NCI-H446 treated with DMSO at 0.1 percent for 48 hours (cell line): ENCODE results near the gene PBX3.

Experiments used
- DNase-seq: peaks from one replicate; lab custom pipeline; 2025; lab: John Stamatoyannopoulos, UW

The PBX3 gene

DNA sequence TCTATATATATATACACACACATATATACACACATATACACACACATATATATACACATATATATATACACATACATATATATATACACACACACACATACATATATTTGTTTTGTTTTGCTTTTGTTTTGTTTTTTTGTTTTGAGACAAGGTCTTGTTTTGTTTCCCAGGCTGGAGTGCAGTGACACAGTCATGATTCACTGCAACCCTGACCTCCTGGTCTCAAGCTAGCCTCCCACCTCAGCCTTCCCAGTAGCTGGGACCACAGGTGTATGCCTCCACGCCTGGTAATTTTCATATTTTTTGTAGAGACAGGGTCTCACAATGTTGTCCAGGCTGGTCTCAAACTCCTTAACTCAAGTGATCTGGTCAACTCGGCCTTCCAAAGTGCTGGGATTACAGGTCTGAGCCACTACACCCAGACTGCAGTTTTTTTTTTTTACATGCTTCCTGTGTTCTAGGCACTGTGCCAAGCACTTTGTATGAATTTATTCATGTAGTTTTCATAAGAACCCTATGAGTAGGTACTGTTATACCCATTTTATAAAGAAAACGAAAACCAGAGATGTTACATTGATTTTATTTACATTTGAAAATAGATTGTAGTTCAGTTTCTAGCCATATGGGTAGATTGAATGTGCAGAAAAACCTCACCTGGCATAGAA is 120.7 kb downstream of the PBX3 start:
- DNase-seq, result no peak

DNA sequence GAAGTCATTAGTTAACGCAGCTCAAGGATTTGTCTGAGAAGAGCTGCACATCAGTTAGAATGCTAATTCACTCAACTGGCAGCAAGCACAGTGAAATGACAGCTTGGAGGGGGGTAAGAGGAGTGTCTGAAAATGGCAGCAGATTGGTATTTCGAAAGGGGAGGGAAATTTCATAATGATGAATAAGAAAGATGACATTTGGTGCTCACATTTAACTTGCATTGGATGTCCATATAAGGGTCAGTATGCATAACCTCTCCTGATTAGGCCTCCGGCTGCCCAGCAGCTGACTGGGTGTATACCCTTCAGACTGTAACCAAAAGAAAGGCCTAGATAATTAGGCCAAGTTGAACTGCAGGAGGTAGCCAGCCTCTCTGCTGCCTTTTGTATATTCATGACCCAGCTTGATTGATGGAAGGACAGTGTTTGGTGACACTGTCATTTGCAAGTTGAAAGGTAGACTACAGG is 131.0 kb downstream of the PBX3 start:
- DNase-seq, result peak; percentile 30

DNA sequence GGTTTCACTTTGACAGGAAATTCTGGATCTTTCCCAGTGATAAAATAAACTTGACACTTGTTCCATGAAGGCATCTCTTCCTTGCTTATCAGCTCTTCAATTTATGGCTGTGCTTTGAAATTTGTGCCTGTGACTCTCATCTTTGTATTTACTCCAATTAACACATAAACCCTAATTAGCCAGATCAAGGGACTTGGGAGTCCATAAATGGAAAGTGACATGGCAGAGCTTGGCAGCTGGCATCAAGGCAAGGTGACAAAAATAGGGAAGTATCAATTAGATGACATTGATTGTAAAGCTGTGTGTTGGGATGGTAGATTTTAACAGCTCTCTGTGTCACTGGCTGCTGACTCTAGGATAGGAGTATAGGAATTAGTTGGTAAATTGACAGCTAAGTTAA is 133.9 kb downstream of the PBX3 start:
- DNase-seq, result no peak

DNA sequence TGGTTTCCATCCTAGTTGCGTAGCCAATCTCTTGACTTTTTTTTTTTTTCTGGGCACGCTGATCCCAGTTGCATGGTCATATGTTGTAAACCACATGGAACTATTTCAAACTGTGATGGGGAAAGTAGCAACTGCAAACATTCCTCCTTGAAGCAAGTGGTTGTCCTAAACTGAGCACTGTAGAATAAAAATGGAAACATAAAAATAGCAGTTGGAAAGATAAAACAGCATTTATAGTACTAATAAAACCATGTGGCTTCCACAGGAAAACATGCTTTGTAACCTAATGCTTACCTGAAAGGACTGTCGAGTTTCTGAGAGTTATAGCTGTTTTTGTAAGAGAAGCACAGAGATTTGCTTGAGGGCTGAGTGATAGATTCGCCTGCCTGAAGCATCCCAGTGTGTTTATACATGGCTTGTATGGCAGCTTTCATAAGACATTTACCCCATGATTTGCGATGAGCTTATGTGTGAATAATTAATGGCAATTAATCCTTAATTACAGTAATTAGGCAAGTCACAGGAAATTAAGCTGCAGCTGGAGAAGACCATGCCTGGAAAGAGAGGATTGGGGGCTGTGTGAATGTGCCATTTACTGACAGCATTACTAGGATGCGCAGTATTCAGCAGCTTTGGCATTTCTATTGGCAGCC is 136.5 kb downstream of the PBX3 start:
- no peak for DNase-seq

DNA sequence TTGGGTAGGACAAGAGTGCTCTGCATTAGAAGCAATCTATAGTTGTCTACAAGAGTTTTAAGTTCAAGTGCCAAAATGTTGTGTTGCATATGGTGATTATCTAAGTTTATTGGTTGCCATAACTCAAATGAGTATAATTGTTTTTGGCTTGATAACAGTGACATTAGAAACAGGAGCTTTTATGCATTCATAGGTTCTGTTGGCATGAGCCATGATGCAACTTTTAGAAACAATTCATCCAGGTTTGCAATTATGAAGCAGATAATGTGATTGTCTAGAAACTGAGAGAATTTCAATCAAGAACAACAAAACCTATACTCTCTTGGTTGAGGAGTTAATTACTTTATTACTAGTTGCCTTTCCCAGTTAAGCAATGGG is 137.0 kb downstream of the PBX3 start:
- no peak for DNase-seq

DNA sequence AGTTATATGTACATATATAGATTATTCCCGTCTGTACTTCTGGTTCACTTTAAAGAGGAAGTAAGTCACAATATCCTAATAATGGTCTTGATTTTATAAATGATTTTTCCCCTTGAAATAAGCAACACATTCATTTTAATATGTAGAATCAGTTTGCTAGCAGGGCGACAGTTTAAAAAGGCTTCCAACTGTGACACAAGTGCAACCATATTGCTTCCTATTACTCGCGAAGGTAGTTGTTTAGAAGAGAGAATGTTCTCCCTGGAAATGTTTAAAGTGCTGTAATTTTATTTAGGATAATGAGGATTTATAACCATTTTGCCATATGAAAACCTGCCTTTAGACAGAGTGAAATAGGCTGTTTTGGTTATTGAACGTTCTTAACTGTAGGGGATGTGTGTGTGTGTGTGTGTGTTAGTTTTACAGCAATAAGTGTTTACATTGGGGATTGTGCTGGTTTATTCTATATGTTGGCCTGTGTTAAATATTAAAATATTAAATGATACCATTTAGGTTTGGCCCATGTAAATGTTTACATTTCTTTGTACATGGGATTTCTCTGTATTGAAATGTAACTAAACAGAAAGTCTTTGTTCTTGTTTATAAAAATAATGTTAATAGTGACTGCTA is 138.3 kb downstream of the PBX3 start:
- no peak for DNase-seq

DNA sequence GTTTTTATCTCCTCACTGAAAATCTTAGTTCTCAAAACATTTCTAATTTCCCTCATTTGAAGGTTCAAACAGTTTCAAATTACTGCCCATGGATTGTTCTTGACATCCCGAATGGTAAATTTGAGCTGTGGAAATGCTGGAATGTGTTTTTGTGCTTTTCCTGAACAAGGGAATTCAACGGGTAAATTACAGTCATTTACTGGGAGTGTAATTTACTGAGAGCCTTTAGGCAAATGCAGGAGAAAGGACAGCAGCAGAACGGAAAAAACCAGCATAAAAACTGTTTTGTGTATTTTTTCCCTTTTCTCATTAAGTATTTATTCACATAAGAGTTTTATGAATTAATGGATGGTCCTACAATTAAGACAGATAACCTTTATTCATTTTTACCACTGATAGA is 139.2 kb downstream of the PBX3 start:
- no peak for DNase-seq

DNA sequence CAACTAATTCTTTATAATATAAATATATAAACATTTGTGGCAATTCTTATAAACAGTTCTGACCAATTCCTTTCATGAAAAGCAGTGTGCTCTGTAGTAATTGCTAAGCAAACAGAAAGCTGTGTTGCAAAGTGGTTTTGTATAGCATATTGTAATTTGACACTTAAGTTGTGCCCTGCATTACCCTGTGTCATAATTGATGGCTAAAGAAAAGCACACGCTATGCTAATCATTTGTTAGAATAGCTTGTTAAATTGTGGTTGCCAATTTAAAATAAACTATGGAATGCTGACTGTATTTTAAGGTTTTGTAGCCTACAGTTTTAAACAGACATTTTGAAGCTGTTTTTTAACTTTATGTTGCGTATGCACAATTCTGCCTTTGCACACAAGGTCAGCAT is 140.0 kb downstream of the PBX3 start:
- peak; percentile 18 for DNase-seq

DNA sequence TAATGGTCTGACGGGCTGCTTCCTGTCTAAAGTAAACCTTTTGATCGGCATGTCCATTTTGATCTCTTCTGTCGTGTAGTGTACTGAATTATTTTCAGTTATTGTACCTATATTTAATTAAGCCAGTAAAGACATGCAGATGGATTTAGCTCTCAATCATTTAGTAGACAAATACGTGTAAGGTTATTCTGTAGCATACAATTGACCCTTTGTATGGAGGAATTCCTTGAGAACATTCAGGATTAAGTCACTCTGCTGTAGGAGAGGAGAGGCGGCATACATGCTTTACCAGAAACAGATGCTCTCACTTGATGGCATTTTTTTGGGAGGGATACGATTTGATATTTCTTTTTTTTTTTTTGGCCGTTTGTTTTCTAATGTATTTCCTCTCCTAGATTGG is 141.0 kb downstream of the PBX3 start:
- no peak for DNase-seq

DNA sequence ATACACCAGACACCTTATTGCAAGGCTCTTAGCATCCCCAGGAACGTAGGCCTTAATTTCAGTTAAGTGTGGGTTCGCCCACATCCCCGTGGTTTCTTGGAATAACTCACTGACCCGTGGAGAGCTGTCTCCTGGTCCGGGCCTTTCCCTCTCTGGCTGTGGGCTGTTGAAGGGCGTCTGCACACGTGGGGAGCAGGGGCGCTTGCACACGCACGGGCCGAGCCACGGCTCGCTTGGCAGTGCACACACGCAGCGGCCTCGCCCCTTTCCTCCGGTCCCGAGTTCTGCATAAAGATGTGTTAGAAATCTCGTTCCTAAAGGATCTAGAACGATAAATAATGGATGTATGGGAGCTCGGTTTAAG is 141.9 kb downstream of the PBX3 start:
- DNase-seq, result no peak

DNA sequence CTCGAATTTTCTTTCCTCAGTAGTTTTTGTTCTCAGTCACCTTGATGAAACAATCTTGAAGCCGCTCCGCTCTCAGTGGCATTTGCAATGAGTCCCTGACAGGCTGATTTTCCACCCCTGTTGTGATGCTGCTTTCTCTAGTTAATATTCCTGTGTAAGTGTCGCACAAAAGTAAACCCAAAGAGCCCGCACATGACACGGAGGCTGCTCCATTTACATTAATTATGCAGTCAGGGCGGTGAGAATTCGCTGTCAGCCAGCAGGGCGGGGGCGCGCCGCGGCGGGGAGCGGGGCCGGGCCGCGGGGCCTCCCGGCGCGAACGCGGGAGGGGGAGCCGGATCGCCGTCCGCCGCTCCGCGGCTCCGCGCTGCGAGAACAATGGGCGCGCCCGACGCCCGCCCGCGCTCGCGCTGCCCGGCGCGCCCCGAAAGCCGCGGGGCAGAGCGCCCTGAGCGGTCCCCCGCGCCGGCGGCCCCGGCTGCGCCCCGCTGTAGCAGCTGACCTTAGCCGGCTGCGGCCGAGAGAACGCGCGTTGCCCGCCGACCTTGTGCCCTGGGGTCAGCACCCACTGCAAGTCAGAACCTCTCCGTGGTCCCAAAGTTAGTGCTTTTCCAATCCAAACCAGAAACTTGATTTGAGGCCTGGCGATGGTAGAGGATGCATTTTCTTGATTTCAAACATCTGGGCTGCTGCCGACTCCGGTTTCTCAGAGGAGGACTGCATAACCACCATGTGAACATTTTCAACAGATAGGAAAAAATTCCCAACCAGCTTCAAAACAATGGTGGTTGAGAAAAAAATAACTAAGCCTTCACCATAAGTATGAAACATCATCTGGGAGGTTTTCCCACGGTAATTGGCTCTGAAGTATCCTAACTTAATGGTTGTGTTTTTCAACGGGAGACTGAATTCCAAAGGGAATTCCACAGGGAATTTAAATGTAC is 142.6 kb downstream of the PBX3 start:
- no peak for DNase-seq

DNA sequence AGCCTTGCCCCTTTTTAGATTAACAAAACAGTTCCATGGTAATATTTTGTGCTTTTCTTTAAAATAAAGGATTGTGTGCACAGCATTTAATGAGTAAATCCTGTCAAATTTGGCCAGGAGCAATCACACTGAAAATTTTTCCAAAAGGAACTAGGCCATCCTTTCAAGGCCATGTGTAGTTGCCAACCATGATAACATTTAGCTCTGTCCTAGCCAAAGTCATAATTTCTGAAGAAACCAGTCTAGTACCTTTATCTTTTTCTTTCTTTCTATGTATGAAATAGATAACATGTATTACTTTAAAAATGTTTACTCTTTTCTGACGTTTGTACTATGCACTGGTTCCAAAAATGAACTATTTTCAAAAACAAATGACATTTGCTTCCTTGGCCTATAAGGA is 143.7 kb downstream of the PBX3 start:
- no peak for DNase-seq

DNA sequence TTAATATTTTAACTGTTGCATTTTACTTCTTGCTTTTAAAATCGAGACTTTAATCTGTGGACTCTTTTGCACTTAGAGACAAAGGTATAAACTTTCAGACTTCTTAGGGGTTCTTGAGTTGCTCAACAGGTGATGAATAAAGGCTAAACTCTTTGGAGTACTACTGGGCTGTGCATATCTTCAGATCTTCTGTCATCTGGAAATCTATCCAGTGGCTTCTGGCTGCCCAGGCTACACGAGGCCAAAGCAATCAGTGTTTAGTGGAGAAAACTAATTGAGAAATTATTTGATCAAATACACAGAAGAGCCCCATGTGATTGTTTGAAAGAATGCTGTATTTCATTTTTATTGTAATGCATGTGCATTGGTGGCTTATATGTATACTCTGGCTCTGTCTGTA is 146.1 kb downstream of the PBX3 start:
- DNase-seq, result no peak

DNA sequence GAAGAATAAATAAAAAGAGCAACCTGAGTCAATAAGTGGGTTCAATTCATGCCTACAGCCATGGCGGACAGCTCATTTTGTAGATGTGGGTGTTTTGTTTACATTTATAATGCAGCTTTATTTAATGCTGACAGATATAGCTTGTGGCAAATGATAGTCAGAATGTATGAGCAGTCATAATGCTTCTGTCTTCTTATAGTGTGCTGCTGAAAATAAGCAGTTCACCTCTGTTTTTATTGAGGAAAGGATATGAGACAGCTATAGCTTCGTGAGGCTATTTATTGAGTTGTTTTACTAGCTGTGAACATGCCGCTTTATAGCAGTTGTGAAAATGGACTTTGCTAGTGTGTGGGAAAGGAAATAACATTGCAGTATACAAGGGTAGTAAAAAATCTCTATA is 147.4 kb downstream of the PBX3 start:
- no peak for DNase-seq

DNA sequence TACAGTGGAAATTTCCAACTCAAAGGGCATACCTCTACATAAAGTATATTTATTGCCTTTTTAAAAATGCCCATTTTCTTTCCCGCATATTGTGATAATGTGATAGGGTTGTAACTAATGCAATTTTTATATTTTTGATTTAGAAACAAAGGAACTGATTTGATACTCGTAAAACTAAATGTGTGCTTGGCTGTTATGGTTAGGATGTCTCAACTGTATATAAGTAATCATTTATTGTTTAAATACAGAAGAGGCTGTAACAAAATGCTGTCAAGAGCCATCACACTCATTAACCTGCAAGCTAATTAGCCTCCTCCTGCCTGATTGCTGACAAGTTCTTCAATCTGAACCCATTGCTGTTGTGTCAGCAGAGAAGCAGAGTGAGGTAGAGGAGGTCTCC is 149.2 kb downstream of the PBX3 start:
- no peak for DNase-seq

DNA sequence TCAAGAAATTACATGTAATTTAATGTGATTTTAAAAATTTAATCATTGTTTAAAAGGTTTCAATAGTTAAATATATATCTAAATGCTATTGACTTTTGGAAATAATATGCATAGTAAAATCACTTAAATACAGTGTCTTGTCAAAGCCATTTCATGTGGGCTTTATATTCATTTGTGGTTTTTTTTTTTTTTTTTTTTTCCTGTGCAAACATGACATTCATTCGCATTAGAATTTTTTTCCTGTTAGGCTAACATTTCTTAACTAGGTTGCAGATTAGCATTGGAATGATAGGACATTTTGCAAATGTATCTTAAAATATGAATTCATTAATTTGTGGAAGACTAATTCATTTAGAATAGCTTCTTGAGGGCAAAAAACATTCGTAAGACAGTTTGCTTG is 149.8 kb downstream of the PBX3 start:
- no peak for DNase-seq

DNA sequence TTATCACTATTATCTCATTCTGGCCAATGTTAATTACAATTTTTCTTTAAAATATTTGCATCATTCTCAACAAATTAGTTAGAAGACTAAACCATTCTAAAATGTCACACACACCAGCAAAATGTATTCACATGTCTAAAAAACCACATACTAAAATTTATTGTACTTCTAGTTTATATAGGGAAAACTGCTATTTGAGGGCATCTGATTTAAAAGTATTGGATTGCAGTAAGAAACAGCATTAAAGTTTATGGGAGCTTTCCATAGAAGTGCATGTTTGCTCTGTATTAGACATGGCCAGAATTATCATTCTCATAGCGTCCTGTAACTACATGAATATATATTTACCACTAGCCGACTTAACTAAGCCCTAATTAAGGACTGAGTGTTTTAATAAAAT is 150.3 kb downstream of the PBX3 start:
- DNase-seq, result no peak

DNA sequence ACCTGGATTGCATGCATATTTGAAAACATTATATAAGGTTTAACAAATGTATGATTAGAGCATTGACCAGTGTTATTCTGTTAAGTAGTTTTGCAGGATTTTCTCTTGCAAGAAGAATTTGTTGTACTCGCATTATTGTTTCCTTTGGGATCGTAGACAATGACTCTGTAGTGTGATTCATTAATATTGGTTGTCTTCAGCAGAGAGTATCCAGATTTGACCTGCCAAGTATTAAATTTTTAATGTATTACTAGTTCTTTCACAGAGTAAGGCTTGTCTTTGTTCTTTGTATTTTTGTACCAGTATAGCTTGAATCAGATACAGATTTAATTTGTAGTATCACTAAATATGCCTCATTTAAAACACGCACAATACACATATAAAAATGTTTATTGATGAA is 155.0 kb downstream of the PBX3 start:
- no peak for DNase-seq

DNA sequence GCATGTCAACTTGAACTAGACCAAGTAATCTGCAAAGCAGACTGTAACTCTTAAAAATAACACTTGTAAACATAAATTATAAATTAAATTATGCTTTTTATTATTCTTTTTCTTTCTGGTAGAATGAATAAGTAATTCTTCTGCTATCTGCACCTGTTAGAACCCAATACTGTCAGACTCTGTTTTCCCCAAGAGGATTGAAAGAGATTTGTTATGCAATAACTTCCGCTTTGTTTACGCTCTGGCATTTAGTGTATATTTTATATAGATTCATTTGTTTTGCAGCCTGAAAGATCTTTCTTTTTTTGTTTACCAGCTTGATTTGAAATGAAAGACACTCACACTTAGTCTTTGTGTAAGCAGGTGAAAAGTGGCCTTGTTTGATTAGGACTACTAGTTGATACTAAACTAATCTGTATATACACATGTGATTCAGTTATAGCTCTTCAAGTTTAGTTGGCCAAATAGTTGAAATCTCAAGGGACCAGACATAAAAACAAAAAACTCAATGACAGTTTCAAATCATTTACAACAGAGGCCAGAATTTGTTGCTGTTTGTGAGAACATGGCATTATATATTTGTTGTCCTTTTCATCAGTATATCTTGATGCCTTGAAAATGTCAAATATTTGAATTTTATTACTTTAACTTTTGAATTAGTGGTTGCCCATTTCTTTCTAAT is 155.8 kb downstream of the PBX3 start:
- no peak for DNase-seq

DNA sequence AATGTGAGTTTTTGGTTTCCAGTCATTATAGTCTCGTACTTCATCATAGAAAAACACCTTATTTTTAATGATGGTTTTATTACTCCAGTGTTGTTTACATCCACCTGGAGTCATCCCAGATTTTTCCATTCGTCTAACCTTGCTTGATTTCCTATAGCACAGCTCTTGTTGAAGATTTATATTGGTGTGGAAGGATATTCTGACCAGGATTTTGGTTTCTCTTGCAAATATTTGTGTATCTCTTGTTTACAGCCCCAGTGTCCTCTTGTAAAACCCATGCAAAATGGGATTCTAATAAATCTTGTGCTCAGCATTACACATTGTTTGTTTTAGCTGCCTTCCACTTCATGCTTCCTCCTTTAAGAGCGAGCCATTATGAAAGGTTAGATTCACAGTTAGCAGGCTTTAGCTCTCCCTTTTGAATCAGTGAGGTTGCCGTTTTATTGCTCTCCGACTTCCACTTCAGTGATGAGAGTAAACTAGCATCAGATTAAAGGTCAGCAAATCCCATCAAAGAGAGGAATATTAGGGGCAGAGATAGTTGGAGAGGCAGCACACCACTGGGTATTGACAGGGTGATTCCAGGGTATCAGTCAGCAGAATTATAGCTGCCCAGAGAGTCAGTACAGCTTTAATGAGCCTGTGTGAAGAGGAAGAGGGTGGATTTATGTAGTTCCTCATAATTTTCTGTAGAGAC is 157.1 kb downstream of the PBX3 start:
- DNase-seq, result no peak

DNA sequence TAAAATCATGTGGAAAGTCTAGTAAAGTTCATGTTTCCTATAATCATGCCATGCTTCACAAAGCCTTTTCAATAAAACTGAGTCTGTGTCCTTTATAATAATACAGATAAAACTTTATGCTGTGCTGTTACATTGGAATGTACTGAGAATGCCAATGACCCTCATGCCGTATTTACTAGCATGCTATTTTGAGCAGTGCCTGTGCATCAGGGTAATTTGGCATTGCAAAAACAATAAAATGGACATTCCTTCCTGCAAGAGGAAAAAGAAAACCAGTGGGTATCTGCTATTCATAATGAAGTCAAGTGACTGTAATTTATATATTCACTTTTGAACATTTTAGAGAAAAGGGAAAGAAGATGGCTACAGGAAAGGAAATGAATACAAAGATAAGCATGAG is 159.0 kb downstream of the PBX3 start:
- DNase-seq, result no peak
